ENCODE measurements around the gene ARHGAP8.

The ARHGAP8 gene

GRCh38 chr22:44753189-44754042, 1.0 kb downstream of the ARHGAP8 start:
- Histone ChIP-seq H3K9me3 (ENCODE audit: low read length) (peaks cover 4% of the 10 kb centered on the region), H3K4me3 (ENCODE audit: low read length) (no peak overlapping the region), H3K27me3 (ENCODE audit: insufficient read depth, low read length) (peaks cover 38% of the 10 kb centered on the region), H3K36me3 (ENCODE audit: insufficient read depth, low read length) (no peaks in the 10 kb centered on the region), H3K4me1 (ENCODE audit: insufficient read depth, low read length) (no peaks in the 10 kb centered on the region), H2AFZ (ENCODE audit: low read depth, low read length) (no peak overlapping the region)

GRCh38 chr22:44754998-44755397, 2.6 kb downstream of the ARHGAP8 start:
- Histone ChIP-seq H3K4me3 (ENCODE audit: low read length) (no peak overlapping the region), H3K4me1 (ENCODE audit: insufficient read depth, low read length) (no peaks in the 10 kb centered on the region), H3K36me3 (ENCODE audit: insufficient read depth, low read length) (no peaks in the 10 kb centered on the region), H3K27me3 (ENCODE audit: insufficient read depth, low read length) (peaks cover 42% of the 10 kb centered on the region), H3K9me3 (ENCODE audit: low read length) (peaks cover 4% of the 10 kb centered on the region), H2AFZ (ENCODE audit: low read depth, low read length) (no peak overlapping the region)

DNA sequence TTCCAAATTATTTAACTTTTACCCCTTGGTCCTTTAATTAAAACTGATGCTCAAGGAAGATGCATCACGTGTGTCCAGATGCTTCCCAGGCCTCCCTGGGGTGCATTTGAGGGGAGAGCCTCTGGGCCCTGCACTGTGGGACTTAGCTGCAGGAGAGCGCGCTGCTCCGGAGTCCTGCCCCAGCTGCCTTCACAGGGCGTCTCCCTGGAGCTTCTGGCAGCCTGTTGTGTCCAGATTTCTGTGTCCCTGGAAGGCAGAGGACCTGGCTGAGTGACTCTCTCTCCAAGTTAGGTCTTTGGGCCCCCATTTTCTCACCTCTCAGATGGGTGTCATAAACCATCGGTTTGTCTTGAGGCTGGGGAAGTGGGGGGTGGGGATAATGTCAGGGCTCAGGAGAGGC, 3.0 kb downstream of the ARHGAP8 start:
- H3K36me3 ChIP-seq (ENCODE audit: insufficient read depth, low read length) = no peaks in the 10 kb centered on the region
- H3K9me3 ChIP-seq (ENCODE audit: low read length) = peaks cover 4% of the 10 kb centered on the region
- H3K4me1 ChIP-seq (ENCODE audit: insufficient read depth, low read length) = no peaks in the 10 kb centered on the region
- H2AFZ ChIP-seq (ENCODE audit: low read depth, low read length) = no peak overlapping the region
- no peak overlapping the region for H3K4me3 ChIP-seq (ENCODE audit: low read length)
- peaks cover 43% of the 10 kb centered on the region for H3K27me3 ChIP-seq (ENCODE audit: insufficient read depth, low read length)

DNA sequence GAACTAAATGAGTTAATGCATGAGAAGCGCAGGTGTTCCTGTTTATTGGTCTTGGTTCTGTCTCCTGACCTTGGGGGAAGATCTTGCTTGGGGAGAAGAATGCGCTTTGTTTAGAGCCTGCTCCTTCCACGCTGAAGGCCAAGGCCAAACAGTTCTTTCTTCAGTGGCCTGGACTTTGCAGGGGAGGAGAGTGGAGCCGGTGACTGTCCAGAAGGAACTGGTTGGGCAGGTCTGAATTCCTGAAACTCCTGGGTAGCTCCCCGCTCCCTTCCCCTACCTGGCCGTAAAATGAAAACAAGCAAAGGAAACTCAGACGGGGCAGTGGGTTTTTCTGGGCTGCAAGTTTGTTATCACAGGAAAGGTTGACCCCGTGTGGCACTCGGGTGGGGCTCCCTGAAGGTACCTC, 3.6 kb downstream of the ARHGAP8 start:
- Histone ChIP-seq H3K4me3 (ENCODE audit: low read length) (no peak overlapping the region), H3K27me3 (ENCODE audit: insufficient read depth, low read length) (peaks cover 43% of the 10 kb centered on the region), H3K4me1 (ENCODE audit: insufficient read depth, low read length) (no peaks in the 10 kb centered on the region), H3K9me3 (ENCODE audit: low read length) (peaks cover 4% of the 10 kb centered on the region), H2AFZ (ENCODE audit: low read depth, low read length) (no peak overlapping the region), H3K36me3 (ENCODE audit: insufficient read depth, low read length) (no peaks in the 10 kb centered on the region)

GRCh38 chr22:44758344-44758973, 6.1 kb downstream of the ARHGAP8 start:
- H3K27me3 ChIP-seq (ENCODE audit: insufficient read depth, low read length) = peaks cover 26% of the 10 kb centered on the region
- H3K4me3 ChIP-seq (ENCODE audit: low read length) = no peak overlapping the region
- H2AFZ ChIP-seq (ENCODE audit: low read depth, low read length) = no peak overlapping the region
- no peaks in the 10 kb centered on the region for H3K36me3 ChIP-seq (ENCODE audit: insufficient read depth, low read length)
- H3K4me1 ChIP-seq (ENCODE audit: insufficient read depth, low read length) = no peaks in the 10 kb centered on the region
- peaks cover 4% of the 10 kb centered on the region for H3K9me3 ChIP-seq (ENCODE audit: low read length)

GRCh38 chr22:44759001-44759400, 6.6 kb downstream of the ARHGAP8 start:
- Histone ChIP-seq H2AFZ (ENCODE audit: low read depth, low read length) (no peak overlapping the region), H3K4me1 (ENCODE audit: insufficient read depth, low read length) (no peaks in the 10 kb centered on the region)

GRCh38 chr22:44759430-44760310, 7.3 kb downstream of the ARHGAP8 start:
- Histone ChIP-seq H3K4me3 (ENCODE audit: low read length) (no peak overlapping the region), H3K4me1 (ENCODE audit: insufficient read depth, low read length) (no peaks in the 10 kb centered on the region), H3K27me3 (ENCODE audit: insufficient read depth, low read length) (peaks cover 18% of the 10 kb centered on the region), H2AFZ (ENCODE audit: low read depth, low read length) (no peak overlapping the region), H3K36me3 (ENCODE audit: insufficient read depth, low read length) (no peaks in the 10 kb centered on the region), H3K9me3 (ENCODE audit: low read length) (peaks cover 4% of the 10 kb centered on the region)

More at GRCh38 chr22:44759001-44759400, 6.6 kb downstream of the ARHGAP8 start:
- Histone ChIP-seq H3K9me3 (ENCODE audit: low read length) (peaks cover 4% of the 10 kb centered on the region), H3K27me3 (ENCODE audit: insufficient read depth, low read length) (peaks cover 20% of the 10 kb centered on the region), H3K4me3 (ENCODE audit: low read length) (no peak overlapping the region), H3K36me3 (ENCODE audit: insufficient read depth, low read length) (no peaks in the 10 kb centered on the region)

DNA sequence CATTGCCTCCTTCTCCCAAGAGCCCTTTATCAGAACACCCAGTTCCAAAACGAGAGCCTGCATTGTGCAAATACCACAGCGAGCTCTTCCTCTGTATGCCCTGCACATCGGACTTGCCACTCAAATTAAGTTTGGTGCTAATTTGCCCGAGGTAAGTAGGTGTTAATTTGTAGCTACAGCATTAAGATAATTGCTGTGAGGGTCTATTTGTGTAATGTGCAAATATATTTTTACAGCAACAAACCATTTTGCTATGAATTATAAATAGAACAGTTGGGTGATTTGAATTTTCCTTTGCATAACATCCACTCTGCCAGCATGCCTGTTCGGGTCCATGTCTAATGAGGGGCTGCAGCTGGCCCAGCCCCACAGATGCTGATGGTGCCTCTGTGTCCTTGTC, 8.1 kb downstream of the ARHGAP8 start:
- Histone ChIP-seq H3K27me3 (ENCODE audit: insufficient read depth, low read length) (peaks cover 11% of the 10 kb centered on the region), H3K4me3 (ENCODE audit: low read length) (no peak overlapping the region), H2AFZ (ENCODE audit: low read depth, low read length) (no peak overlapping the region), H3K36me3 (ENCODE audit: insufficient read depth, low read length) (no peaks in the 10 kb centered on the region), H3K4me1 (ENCODE audit: insufficient read depth, low read length) (no peaks in the 10 kb centered on the region), H3K9me3 (ENCODE audit: low read length) (no peaks in the 10 kb centered on the region)

GRCh38 chr22:44761025-44761424, 8.7 kb downstream of the ARHGAP8 start:
- H3K27me3 ChIP-seq (ENCODE audit: insufficient read depth, low read length) = peaks cover 9% of the 10 kb centered on the region
- no peak overlapping the region for H2AFZ ChIP-seq (ENCODE audit: low read depth, low read length)
- H3K9me3 ChIP-seq (ENCODE audit: low read length) = no peaks in the 10 kb centered on the region
- H3K4me3 ChIP-seq (ENCODE audit: low read length) = no peak overlapping the region
- no peaks in the 10 kb centered on the region for H3K36me3 ChIP-seq (ENCODE audit: insufficient read depth, low read length)
- no peaks in the 10 kb centered on the region for H3K4me1 ChIP-seq (ENCODE audit: insufficient read depth, low read length)

DNA sequence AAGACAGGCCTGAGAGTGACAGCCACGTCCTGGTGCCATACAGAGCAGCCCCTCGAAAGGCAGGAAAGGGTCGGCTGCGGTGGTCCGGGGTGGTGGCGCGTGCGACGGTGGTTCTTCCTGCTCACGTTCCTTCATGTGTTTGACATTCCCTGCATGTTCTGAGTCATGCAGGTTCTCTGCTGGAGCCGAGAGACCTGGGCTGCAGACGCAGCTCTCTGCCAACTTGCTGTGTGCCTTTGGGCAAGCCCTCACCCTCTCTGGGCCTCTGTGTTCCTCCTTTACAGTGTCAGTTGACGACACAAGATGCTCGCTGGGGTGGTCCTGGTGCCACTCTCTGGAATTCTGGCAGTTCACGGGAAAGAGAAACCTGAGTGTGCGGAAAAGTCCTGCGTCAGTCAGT, 12.0 kb downstream of the ARHGAP8 start:
- no peaks in the 10 kb centered on the region for H3K36me3 ChIP-seq (ENCODE audit: insufficient read depth, low read length)
- no peaks in the 10 kb centered on the region for H3K4me1 ChIP-seq (ENCODE audit: insufficient read depth, low read length)
- H3K27me3 ChIP-seq (ENCODE audit: insufficient read depth, low read length) = peaks cover 12% of the 10 kb centered on the region
- no peaks in the 10 kb centered on the region for H3K9me3 ChIP-seq (ENCODE audit: low read length)
- H2AFZ ChIP-seq (ENCODE audit: low read depth, low read length) = no peak overlapping the region
- no peak overlapping the region for H3K4me3 ChIP-seq (ENCODE audit: low read length)

- Histone ChIP-seq H2AFZ (ENCODE audit: low read depth, low read length) (no peak overlapping the region), H3K36me3 (ENCODE audit: insufficient read depth, low read length) (no peaks in the 10 kb centered on the region), H3K27me3 (ENCODE audit: insufficient read depth, low read length) (peaks cover 8% of the 10 kb centered on the region), H3K4me3 (ENCODE audit: low read length) (no peak overlapping the region), H3K9me3 (ENCODE audit: low read length) (no peaks in the 10 kb centered on the region), H3K4me1 (ENCODE audit: insufficient read depth, low read length) (no peaks in the 10 kb centered on the region)
Measured at GRCh38 chr22:44764974-44765373, 12.6 kb downstream of the ARHGAP8 start.

DNA sequence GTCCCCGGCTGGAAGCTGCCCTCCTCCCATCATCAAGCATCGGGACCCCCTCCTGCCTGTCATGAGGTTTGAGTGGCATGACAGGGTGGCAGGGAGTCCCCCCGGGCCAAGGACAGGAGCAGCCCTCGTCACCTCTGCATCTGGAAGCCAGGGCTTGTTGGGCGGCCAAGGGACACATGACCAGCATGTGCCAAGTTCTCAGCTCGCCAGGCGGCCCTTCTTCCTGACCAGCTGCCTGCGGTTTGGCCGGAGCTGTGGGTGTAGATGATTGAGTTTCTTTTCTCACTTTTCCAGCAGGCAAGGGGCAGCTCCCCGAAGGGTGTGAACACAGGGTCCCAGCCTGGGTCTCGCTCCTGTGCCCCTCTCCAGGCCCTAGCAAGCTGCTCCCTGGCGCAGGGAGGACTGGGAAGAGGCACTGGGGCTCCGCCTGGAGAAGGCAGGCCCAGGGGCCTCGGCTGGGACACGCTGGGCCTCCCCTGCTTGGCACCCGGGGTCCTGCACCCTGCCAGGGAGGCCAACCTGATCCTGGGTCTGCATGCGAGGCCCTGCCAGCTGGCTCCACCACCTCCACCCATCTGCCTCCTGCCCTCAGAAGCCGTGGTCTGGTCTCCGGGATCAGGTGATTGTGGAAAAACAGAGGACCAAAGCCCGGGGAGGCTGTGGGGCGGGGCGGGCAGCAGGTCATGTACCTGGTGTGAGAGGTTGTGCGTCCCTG, 13.4 kb downstream of the ARHGAP8 start:
- Histone ChIP-seq H3K27me3 (ENCODE audit: insufficient read depth, low read length) (peaks cover 6% of the 10 kb centered on the region), H3K4me1 (ENCODE audit: insufficient read depth, low read length) (no peaks in the 10 kb centered on the region), H2AFZ (ENCODE audit: low read depth, low read length) (no peak overlapping the region)

More for the DNA sequence above, 13.4 kb downstream of the ARHGAP8 start:
- Histone ChIP-seq H3K36me3 (ENCODE audit: insufficient read depth, low read length) (no peaks in the 10 kb centered on the region), H3K4me3 (ENCODE audit: low read length) (no peak overlapping the region), H3K9me3 (ENCODE audit: low read length) (no peaks in the 10 kb centered on the region)
